ENCODE data around the gene LRRC74A. TPM values are rescaled to one million over a fixed set of nuclear protein-coding genes. Genes with fewer than 3 reads are reported as not detected.

Gene LRRC74A
- total and polyA plus RNA-seq, 9 of the 15 experiments (the other 6 are each of a cell fraction or from before 2014, with no cell fraction given): not detected

DNA sequence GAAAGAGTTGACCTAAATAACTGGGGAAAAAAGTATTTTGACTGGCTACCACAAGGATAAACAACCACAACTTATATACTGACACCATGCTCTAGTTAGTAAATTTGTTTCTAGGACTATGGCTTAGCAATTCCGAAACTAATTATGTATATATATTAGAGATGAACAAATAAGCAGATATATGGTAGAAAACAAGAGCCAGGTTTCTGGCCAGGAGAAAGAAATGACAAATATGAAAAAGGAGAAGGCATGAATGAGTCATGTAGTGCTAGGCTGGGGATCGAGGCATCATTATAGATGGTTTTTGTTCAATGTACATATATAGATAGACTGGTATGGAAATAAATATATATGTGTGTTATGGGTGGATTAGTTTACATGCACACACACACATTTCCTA, 5.5 kb upstream of the LRRC74A start (continued):
- TF ChIP-seq NCOR1 (IDR thresholded peaks at IDR 0.05) (no peak), TRIM24 (IDR thresholded peaks at IDR 0.05) (no peak), SMARCC2 (IDR thresholded peaks at IDR 0.05; ENCODE audit: low read depth) (no peak), HOXB6 (CRISPR knock-in tag; IDR thresholded peaks at IDR 0.05; ENCODE audit: borderline replicate concordance) (no peak), ZNF408 (CRISPR knock-in tag; IDR thresholded peaks at IDR 0.05; ENCODE audit: low read depth) (no peak), ARNT (IDR thresholded peaks at IDR 0.05) (no peak), ZNF165 (CRISPR knock-in tag; IDR thresholded peaks at IDR 0.05; ENCODE audit: borderline replicate concordance) (no peak)

DNA sequence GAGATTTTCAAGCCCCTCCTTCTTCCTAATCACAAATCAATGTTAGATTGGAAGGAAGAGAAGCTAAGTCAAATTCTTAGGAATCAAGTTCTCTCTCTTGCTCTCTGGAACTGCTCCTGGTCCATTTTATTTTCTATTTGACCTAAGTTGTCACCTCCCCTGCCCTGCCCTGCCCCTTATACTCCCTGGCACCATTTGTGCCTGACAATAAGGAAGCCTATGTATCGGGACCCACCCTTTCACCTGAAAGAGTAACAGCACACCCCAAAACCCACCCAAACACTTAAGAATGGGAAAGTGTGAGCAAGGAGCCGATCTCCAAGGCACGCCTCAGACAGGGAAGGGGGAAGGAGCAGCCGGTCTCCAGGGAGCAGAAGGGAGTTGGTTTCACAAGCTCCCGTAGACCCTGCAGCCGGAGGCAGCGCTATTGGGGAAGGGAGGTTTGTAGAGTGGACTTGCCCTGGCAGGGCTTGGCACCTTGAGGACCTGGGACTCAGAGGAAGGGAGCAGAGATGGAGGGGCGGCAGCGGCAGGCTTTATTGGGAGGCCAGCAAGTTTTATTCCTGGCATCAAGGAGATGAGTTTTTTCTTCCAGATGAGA, 1.6 kb downstream of the LRRC74A start:
- POLR2A ChIA-PET: interaction anchor here (1.0 to 1.6 kb wide), 2 partner anchors 18 to 50 kb away, joined by 3 to 4 read pairs; no protein-coding TSS in a partner anchor
- FAIRE-seq: no peak
- TF ChIP-seq SMARCC2 (IDR thresholded peaks at IDR 0.05; ENCODE audit: low read depth): no peak
- TF ChIP-seq BHLHE40 (IDR thresholded peaks at IDR 0.05; ENCODE audit: low read length): no peak
- TF ChIP-seq RCOR1 (IDR thresholded peaks at IDR 0.05; ENCODE audit: borderline replicate concordance in 1 of 2, low read depth in 2 of 2, low read length in 2 of 2): no peak
- TF ChIP-seq YY1 (IDR thresholded peaks at IDR 0.05; ENCODE audit: borderline replicate concordance in 1 of 3, control insufficient read depth in 1 of 3, extremely low read depth in 1 of 3, insufficient read depth in 3 of 3, insufficient read length in 1 of 3, insufficient replicate concordance in 2 of 3, low read depth in 1 of 3, low read length in 2 of 3): no peak
- TF ChIP-seq, protein P1, sequence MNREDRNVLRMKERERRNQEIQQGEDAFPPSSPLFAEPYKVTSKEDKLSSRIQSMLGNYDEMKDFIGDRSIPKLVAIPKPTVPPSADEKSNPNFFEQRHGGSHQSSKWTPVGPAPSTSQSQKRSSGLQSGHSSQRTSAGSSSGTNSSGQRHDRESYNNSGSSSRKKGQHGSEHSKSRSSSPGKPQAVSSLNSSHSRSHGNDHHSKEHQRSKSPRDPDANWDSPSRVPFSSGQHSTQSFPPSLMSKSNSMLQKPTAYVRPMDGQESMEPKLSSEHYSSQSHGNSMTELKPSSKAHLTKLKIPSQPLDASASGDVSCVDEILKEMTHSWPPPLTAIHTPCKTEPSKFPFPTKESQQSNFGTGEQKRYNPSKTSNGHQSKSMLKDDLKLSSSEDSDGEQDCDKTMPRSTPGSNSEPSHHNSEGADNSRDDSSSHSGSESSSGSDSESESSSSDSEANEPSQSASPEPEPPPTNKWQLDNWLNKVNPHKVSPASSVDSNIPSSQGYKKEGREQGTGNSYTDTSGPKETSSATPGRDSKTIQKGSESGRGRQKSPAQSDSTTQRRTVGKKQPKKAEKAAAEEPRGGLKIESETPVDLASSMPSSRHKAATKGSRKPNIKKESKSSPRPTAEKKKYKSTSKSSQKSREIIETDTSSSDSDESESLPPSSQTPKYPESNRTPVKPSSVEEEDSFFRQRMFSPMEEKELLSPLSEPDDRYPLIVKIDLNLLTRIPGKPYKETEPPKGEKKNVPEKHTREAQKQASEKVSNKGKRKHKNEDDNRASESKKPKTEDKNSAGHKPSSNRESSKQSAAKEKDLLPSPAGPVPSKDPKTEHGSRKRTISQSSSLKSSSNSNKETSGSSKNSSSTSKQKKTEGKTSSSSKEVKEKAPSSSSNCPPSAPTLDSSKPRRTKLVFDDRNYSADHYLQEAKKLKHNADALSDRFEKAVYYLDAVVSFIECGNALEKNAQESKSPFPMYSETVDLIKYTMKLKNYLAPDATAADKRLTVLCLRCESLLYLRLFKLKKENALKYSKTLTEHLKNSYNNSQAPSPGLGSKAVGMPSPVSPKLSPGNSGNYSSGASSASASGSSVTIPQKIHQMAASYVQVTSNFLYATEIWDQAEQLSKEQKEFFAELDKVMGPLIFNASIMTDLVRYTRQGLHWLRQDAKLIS (CRISPR knock-in tag; IDR thresholded peaks at IDR 0.05): no peak
- no peak for TF ChIP-seq HIVEP1 (CRISPR knock-in tag; IDR thresholded peaks at IDR 0.05)
- no peak for TF ChIP-seq ETV1 (tag; conservative IDR thresholded peaks at IDR 0.05; ENCODE audit: low read depth)
- no peak for TF ChIP-seq ZNF134 (CRISPR knock-in tag; conservative IDR thresholded peaks at IDR 0.05)
- no peak for TF ChIP-seq POLR2G (IDR thresholded peaks at IDR 0.05; ENCODE audit: low read depth, low read length)
- TF ChIP-seq TGIF2 (CRISPR knock-in tag; IDR thresholded peaks at IDR 0.05): no peak
- TF ChIP-seq, protein P2, sequence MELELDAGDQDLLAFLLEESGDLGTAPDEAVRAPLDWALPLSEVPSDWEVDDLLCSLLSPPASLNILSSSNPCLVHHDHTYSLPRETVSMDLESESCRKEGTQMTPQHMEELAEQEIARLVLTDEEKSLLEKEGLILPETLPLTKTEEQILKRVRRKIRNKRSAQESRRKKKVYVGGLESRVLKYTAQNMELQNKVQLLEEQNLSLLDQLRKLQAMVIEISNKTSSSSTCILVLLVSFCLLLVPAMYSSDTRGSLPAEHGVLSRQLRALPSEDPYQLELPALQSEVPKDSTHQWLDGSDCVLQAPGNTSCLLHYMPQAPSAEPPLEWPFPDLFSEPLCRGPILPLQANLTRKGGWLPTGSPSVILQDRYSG (tag; conservative IDR thresholded peaks at IDR 0.05; ENCODE audit: low read depth): no peak

More for the DNA sequence above, 1.6 kb downstream of the LRRC74A start:
- no peaks in the 10 kb centered on the region for H3K9me3 ChIP-seq (replicated peaks; ENCODE audit: control insufficient read depth, insufficient read depth, low read depth, low read length)
- H3K9ac ChIP-seq (ENCODE audit: insufficient read depth in 1 of 2, low read depth in 2 of 2, low read length in 2 of 2): no peak overlapping the region
- in situ Hi-C loops (cut with MboI): no loop called here
- no TSS peak for BruUV-seq (replicated peaks)
- no peak overlapping the region for H3K4me3 ChIP-seq
- no peaks in the 10 kb centered on the region for H3K9me1 ChIP-seq (ENCODE audit: control insufficient read depth, insufficient read depth, low read length)
- CTCF ChIA-PET (ENCODE audit: low intra/inter-chr PET ratio): no interaction called here
- no peaks in the 10 kb centered on the region for H3K36me3 ChIP-seq (ENCODE audit: control insufficient read depth, insufficient read depth, low read length)
- DNase-seq (ENCODE audit: extremely low read depth in 1 of 4, low spot score in 3 of 4): no peak
- WGBS (ENCODE audit: insufficient coverage, low coverage, missing lambda C conversion rate): no CpG with 5 or more reads among the region's 9 CpGs
- H2AFZ ChIP-seq (ENCODE audit: low read depth, low read length): no peak overlapping the region
- no peaks in the 10 kb centered on the region for H3K4me1 ChIP-seq (replicated peaks in 1 of 2; ENCODE audit: control insufficient read depth in 2 of 2, insufficient read depth in 2 of 2, low read length in 2 of 2)
- intact Hi-C loops (cut with micrococcal nuclease): no loop called here
- no peaks in the 10 kb centered on the region for H3K79me2 ChIP-seq (ENCODE audit: control insufficient read depth, insufficient read depth, low read length)
- peaks cover 13 to 47% of the 10 kb centered on the region in 2 experiments; a peak in 4 of 5 replicates for H3K27me3 ChIP-seq (ENCODE audit: control insufficient read depth in 2 of 2, insufficient read depth in 2 of 2, low read length in 2 of 2)
- H3K27ac ChIP-seq (ENCODE audit: extremely low read depth, low read depth, low read length): no peak overlapping the region
- ATAC-seq: no peak
- no peak overlapping the region for H3K4me2 ChIP-seq (ENCODE audit: insufficient read depth, low read length)
- H4K20me1 ChIP-seq (replicated peaks; ENCODE audit: control insufficient read depth, insufficient read depth, low read length): no peaks in the 10 kb centered on the region

Data from K562 (cell line).